ENCODE measurements around the gene SETMAR. TPM values are rescaled to one million over a fixed set of nuclear protein-coding genes. Genes with fewer than 3 reads are reported as not detected.
A peak's percentile ranks its signal among the peaks of the same experiment; 100 is the strongest.
"Not testable (repeated sequence)": the region's sequence is repeated elsewhere in the genome, so short reads cannot be mapped to it uniquely, and the experiment has no call there.

Gene SETMAR
- total RNA-seq, 2 donors from 2014 or later: 7.9 to 16.1 TPM

DNA sequence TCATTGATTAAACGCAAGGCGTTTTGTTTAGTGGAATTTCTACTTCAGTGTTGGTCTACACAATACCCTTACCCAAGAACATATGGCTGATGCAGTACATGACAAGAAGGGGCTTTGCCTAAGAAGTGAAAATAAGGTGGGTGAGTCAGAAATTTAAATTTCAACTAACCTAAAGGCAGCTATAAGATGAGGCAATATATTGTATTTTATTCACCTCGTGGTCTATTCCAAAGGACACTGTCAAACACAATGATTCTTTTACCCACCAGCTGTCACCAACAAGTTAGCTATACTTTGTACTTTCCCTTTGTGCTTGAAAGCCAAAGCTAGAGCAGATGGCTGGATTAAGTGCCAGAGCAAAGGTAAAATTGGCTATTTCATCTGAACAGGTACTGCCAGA is 10.9 kb upstream of the SETMAR start:
- no peak for DNase-seq
- intact Hi-C loops (cut with DNase I): no loop called here
- H3K4me1 ChIP-seq: no peaks in the 10 kb centered on the region
- no peaks in the 10 kb centered on the region for H3K9me3 ChIP-seq
- no peak overlapping the region for H3K4me3 ChIP-seq
- no peaks in the 10 kb centered on the region for H3K27me3 ChIP-seq
- H3K36me3 ChIP-seq: no peaks in the 10 kb centered on the region
- H3K27ac ChIP-seq: no peak overlapping the region
- no peak overlapping the region for H3K9ac ChIP-seq (ENCODE audit: low read depth in 2 of 2, low read length in 2 of 2)
- TF ChIP-seq, protein P1, sequence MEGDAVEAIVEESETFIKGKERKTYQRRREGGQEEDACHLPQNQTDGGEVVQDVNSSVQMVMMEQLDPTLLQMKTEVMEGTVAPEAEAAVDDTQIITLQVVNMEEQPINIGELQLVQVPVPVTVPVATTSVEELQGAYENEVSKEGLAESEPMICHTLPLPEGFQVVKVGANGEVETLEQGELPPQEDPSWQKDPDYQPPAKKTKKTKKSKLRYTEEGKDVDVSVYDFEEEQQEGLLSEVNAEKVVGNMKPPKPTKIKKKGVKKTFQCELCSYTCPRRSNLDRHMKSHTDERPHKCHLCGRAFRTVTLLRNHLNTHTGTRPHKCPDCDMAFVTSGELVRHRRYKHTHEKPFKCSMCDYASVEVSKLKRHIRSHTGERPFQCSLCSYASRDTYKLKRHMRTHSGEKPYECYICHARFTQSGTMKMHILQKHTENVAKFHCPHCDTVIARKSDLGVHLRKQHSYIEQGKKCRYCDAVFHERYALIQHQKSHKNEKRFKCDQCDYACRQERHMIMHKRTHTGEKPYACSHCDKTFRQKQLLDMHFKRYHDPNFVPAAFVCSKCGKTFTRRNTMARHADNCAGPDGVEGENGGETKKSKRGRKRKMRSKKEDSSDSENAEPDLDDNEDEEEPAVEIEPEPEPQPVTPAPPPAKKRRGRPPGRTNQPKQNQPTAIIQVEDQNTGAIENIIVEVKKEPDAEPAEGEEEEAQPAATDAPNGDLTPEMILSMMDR (IDR thresholded peaks at IDR 0.05): no peak

- intact Hi-C loops (cut with DNase I): no loop called here
- Histone ChIP-seq H3K4me3 (no peak overlapping the region), H3K36me3 (no peaks in the 10 kb centered on the region), H3K9ac (ENCODE audit: low read depth in 2 of 2, low read length in 2 of 2) (no peak overlapping the region), H3K27ac (no peak overlapping the region), H3K27me3 (no peaks in the 10 kb centered on the region), H3K9me3 (no peaks in the 10 kb centered on the region), H3K4me1 (no peaks in the 10 kb centered on the region)
- TF ChIP-seq, protein P1 (IDR thresholded peaks at IDR 0.05): no peak
- no peak for DNase-seq
Observed at GRCh38 chr3:4294616-4295327, 8.4 kb upstream of the SETMAR start.

DNA sequence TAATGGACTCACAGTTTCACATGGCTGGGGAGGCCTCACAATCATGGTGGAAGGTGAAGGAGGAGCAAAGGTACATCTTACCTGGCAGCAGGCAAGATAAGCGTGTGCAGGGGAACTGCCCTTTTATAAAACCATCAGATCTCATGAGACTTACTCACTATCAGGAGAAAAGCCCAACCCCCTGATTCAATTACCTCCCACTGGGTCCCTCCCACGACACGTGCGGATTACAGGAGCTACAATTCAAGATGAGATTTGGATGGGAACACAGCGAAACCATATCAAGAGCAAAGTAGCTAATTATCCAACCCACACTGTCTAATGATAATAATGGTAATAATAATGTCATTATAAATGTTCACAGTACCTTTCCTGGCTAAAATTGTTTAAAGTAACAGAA is 6.7 kb upstream of the SETMAR start:
- intact Hi-C loops (cut with DNase I); H3K4me3 ChIP-seq; H3K4me1 ChIP-seq; H3K9ac ChIP-seq (ENCODE audit: low read depth in 2 of 2, low read length in 2 of 2); H3K36me3 ChIP-seq; H3K9me3 ChIP-seq; H3K27ac ChIP-seq; H3K27me3 ChIP-seq; DNase-seq: not testable (repeated sequence)

- intact Hi-C loops (cut with DNase I): no loop called here
- no peak overlapping the region for H3K27ac ChIP-seq
- no peak overlapping the region for H3K9ac ChIP-seq (ENCODE audit: low read depth in 2 of 2, low read length in 2 of 2)
- no peaks in the 10 kb centered on the region for H3K27me3 ChIP-seq
- H3K4me1 ChIP-seq: no peaks in the 10 kb centered on the region
- no peak for DNase-seq
- TF ChIP-seq, protein P1 (IDR thresholded peaks at IDR 0.05): no peak
- no peaks in the 10 kb centered on the region for H3K9me3 ChIP-seq
- no peak overlapping the region for H3K4me3 ChIP-seq
- no peaks in the 10 kb centered on the region for H3K36me3 ChIP-seq
Observed at GRCh38 chr3:4297486-4297885, 5.7 kb upstream of the SETMAR start.

DNA sequence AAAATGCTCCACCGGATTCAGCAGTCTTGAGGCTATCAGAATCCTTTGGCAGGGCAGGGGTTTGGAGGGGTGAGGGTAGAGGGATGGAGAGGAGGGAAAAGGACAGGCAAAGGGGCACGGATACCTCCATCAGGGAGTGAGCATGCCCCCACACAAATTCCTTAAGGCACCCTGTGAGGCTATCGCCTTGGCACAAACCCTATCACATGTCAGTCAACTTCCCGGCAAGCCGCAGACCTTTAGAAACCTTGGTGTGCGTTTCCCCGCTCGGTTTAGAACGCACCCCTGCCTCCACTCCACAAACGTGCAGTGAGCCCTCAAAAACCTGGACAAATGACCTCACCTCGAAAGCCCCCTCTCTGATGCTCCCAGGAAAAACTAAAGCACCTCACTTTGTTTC is 422 bp upstream of the SETMAR start:
- Histone ChIP-seq H3K4me3 (no peak overlapping the region), H3K27me3 (no peaks in the 10 kb centered on the region), H3K27ac (no peak overlapping the region), H3K4me1 (no peaks in the 10 kb centered on the region), H3K9ac (ENCODE audit: low read depth in 2 of 2, low read length in 2 of 2) (no peak overlapping the region), H3K9me3 (no peaks in the 10 kb centered on the region), H3K36me3 (no peaks in the 10 kb centered on the region)
- TF ChIP-seq, protein P1 (IDR thresholded peaks at IDR 0.05): no peak
- intact Hi-C loops (cut with DNase I): no loop called here
- peak; percentile 25 for DNase-seq

DNA sequence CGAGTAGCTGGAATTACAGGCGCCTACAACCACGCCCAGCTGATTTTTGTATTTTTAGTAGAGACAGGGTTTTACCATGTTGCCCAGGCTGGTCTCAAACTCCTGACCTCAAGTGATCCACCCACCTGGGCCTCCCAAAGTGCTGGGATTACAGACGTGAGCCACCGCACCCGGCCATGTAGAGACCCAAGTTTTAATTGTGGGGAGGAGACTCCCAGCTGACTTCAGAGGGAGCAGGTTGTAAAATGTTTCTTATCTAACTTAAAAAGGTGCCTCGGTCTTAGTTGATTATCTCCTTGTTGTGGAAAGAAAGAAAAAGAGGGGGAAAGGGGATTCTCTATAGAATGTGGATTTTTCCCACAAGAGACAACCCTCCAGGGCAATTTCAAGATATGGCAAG is 2.0 kb downstream of the SETMAR start:
- not testable (repeated sequence) for DNase-seq, H3K27ac ChIP-seq

More for the DNA sequence above, 2.0 kb downstream of the SETMAR start:
- H3K4me1 ChIP-seq; H3K9me3 ChIP-seq; H3K4me3 ChIP-seq; H3K36me3 ChIP-seq; intact Hi-C loops (cut with DNase I); H3K27me3 ChIP-seq; H3K9ac ChIP-seq (ENCODE audit: low read depth in 2 of 2, low read length in 2 of 2): not testable (repeated sequence)

All from colonic mucosa (tissue), 4 donors.